GM10266 (cell line): Measurements from ENCODE around the gene ERAL1.

Experiments
- DNase-seq: peaks from one replicate; pipeline ENCODE4 v3.0.0; 2012; ENCODE audit errors: extremely low spot score
- CTCF ChIP-seq: IDR thresholded peaks from 2 replicates; pipeline ENCODE4 v1.5.1; 2012; ENCODE audit warnings: mild to moderate bottlenecking, low read depth; ENCODE audit not compliant: control insufficient read depth, insufficient read depth; ENCODE audit errors: missing control alignments

ERAL1 gene

GRCh38 chr17:28896884-28897768, 42.3 kb downstream of the ERAL1 start, which contains the start of gene FLOT2:
TSS of gene FLOT2 (minus strand) at chr17:28897733. CDS start at chr17:28897574, 159 bp downstream.
- peak; percentile 64 for DNase-seq
- TF ChIP-seq CTCF: peak; percentile 32

GRCh38 chr17:28897769-28898526, 43.1 kb downstream of the ERAL1 start:
- TF ChIP-seq CTCF: no peak
- DNase-seq: no peak

- no peak for TF ChIP-seq CTCF
- DNase-seq: no peak
These were observed 43.7 kb downstream of the ERAL1 start for GRCh38 chr17:28898527-28898955.

GRCh38 chr17:28899212-28899815, 44.5 kb downstream of the ERAL1 start:
- no peak for DNase-seq
- TF ChIP-seq CTCF: no peak

GRCh38 chr17:28900986-28901726, 46.3 kb downstream of the ERAL1 start:
- TF ChIP-seq CTCF: no peak
- DNase-seq: no peak

GRCh38 chr17:28901866-28902818, 47.3 kb downstream of the ERAL1 start:
- no peak for TF ChIP-seq CTCF
- DNase-seq: peak; percentile 64
